Kidney epithelial cell (primary cell): Measurements from ENCODE around the gene BTBD8. TPM values are rescaled to one million over a fixed set of nuclear protein-coding genes. Genes with fewer than 3 reads are reported as not detected.

ENCODE experiments used
- DNase-seq: peaks from one replicate; pipeline ENCODE4 v3.0.0-alpha.2; 2010; ENCODE audit warnings: low read depth
- H3K27me3 ChIP-seq: 2 replicates; pipeline ENCODE4 v1.6.0; 2011; ENCODE audit warnings: low read length; ENCODE audit not compliant: control insufficient read depth, insufficient read depth
- H3K36me3 ChIP-seq: 2 replicates; pipeline ENCODE4 v1.5.1; 2011; ENCODE audit warnings: low read length; ENCODE audit not compliant: control insufficient read depth, insufficient read depth
- H3K4me3 ChIP-seq: 2 replicates; pipeline ENCODE4 v1.5.1; 2011; ENCODE audit warnings: low read depth, mild to moderate bottlenecking, control low read depth, low read length
- total RNA-seq: library from RNA; depleted of rRNA; stranded (reverse); fragments of >200 nt; gene quantifications from 2 replicates; pipeline ENCODE4 v1.2.3, GENCODE V29; 2015
- TF ChIP-seq, protein P1 (sequence below): IDR thresholded peaks from 2 replicates; pipeline ENCODE4 v1.5.1; 2011; ENCODE audit warnings: mild to moderate bottlenecking, moderate library complexity, low read length, control low read depth, inconsistent platforms; ENCODE audit not compliant: insufficient read depth, poor library complexity, severe bottlenecking

Gene BTBD8
- total RNA-seq, 1 donor from 2014 or later, result 3.3 TPM

DNA sequence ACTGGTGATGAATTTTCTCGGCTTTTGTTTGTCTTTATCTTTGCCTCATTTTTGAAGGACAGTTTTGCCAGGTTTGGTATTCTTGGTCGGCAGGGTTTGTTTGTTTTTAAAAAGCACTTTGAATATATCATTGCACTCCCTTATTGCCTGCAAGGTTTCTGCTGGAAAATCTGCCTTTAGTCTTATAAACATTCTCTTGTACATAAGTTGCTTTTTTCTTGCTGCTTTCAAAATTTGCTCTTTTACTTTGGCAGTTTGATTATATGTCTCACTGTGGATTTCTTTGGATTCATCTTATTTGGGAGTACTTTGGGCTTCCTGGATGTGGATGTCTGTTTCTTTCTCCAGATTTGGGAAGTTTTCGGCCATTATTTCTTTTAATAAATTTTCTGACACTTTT lies 79.4 kb downstream of the BTBD8 start:
- H3K36me3 ChIP-seq, result no peaks in the 10 kb centered on the region
- H3K27me3 ChIP-seq, result no peaks in the 10 kb centered on the region
- no peak for DNase-seq
- H3K4me3 ChIP-seq, result no peak overlapping the region
- TF ChIP-seq, protein P1, sequence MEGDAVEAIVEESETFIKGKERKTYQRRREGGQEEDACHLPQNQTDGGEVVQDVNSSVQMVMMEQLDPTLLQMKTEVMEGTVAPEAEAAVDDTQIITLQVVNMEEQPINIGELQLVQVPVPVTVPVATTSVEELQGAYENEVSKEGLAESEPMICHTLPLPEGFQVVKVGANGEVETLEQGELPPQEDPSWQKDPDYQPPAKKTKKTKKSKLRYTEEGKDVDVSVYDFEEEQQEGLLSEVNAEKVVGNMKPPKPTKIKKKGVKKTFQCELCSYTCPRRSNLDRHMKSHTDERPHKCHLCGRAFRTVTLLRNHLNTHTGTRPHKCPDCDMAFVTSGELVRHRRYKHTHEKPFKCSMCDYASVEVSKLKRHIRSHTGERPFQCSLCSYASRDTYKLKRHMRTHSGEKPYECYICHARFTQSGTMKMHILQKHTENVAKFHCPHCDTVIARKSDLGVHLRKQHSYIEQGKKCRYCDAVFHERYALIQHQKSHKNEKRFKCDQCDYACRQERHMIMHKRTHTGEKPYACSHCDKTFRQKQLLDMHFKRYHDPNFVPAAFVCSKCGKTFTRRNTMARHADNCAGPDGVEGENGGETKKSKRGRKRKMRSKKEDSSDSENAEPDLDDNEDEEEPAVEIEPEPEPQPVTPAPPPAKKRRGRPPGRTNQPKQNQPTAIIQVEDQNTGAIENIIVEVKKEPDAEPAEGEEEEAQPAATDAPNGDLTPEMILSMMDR, result no peak

- Histone ChIP-seq H3K36me3 (no peaks in the 10 kb centered on the region), H3K27me3 (no peaks in the 10 kb centered on the region), H3K4me3 (no peak overlapping the region)
- DNase-seq, result no peak
- TF ChIP-seq, protein P1, result no peak
These were observed 85.2 kb downstream of the BTBD8 start for GRCh38 chr1:92165389-92165788.

- TF ChIP-seq, protein P1, result no peak
- Histone ChIP-seq H3K4me3 (no peak overlapping the region), H3K27me3 (no peaks in the 10 kb centered on the region), H3K36me3 (no peaks in the 10 kb centered on the region)
- no peak for DNase-seq
These were observed 87.0 kb downstream of the BTBD8 start for GRCh38 chr1:92167151-92167550.

DNA sequence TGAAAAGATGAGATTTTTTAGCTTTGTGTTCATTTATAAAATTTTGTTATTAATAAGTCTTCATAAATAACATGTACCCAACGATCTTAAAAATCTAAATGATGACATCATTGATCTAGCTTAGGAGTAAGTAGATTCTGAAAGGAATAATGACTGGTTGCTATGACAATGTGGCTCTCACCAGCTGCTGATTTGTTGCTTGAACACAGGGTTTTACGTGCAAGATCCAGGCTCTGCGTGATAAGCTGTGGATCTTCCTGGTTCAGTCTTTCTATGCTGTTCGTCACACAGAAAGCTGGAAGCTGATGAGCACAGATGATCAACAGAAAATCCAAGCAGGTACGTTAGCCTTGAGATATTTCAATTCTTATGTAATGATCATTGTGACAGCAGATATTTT lies 88.5 kb downstream of the BTBD8 start:
- TF ChIP-seq, protein P1, result no peak
- DNase-seq, result no peak
- Histone ChIP-seq H3K27me3 (no peaks in the 10 kb centered on the region), H3K4me3 (no peak overlapping the region), H3K36me3 (no peaks in the 10 kb centered on the region)

GRCh38 chr1:92169214-92170005 lies 89.3 kb downstream of the BTBD8 start:
- Histone ChIP-seq H3K27me3 (no peaks in the 10 kb centered on the region), H3K4me3 (no peak overlapping the region), H3K36me3 (no peaks in the 10 kb centered on the region)
- DNase-seq, result no peak
- TF ChIP-seq, protein P1, result no peak

DNA sequence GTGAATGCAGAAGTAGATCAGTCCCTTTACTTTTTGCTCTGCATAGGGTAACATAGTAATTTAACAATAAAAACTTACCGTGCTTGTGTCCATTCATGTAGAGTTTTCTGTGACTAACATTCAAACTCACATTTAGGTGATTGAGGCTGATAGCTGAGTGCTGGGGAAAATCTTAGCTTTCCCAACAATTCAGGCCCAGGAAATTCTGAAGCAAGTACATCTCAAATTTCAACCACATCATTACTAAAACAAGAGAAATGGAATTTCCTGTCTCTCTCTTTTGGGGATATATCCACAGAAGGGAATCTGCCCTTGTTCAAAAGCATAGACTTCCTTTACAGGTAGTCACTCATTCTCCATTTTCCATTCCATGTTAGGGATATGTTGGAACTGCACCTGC lies 104.5 kb downstream of the BTBD8 start:
- Histone ChIP-seq H3K27me3 (no peaks in the 10 kb centered on the region), H3K4me3 (no peak overlapping the region), H3K36me3 (no peaks in the 10 kb centered on the region)
- TF ChIP-seq, protein P1, result no peak
- peak; percentile 45 for DNase-seq
